Upper lobe of left lung (tissue), 4 donors: ENCODE results near the gene RIN1.

ENCODE experiments used
- POLR2A ChIP-seq, 4 donors: fragments of 450-650 bp; IDR thresholded peaks; one replicate each; pipeline ENCODE4 v1.5.1; 2016 to 2017; ENCODE audit warnings: antibody characterized with exemption in 4 of 4, mild to moderate bottlenecking in 2 of 4
- POLR2AphosphoS5 ChIP-seq, 2 donors: sonication (generic); formaldehyde crosslinking; IDR thresholded peaks; one replicate each; pipeline ENCODE4 v1.5.1; 2017; ENCODE audit warnings: antibody characterized with exemption in 2 of 2
- TF ChIP-seq, protein P1 (sequence below), 6 experiments: fragments of 450-650 bp in 4 of 6; fragments of 200-600 bp in 2 of 6; sonication (generic) in 2 of 6; IDR thresholded peaks; one replicate each; pipeline ENCODE4 v1.5.1; 2016 to 2019; ENCODE audit warnings: antibody characterized with exemption in 6 of 6

DNA sequence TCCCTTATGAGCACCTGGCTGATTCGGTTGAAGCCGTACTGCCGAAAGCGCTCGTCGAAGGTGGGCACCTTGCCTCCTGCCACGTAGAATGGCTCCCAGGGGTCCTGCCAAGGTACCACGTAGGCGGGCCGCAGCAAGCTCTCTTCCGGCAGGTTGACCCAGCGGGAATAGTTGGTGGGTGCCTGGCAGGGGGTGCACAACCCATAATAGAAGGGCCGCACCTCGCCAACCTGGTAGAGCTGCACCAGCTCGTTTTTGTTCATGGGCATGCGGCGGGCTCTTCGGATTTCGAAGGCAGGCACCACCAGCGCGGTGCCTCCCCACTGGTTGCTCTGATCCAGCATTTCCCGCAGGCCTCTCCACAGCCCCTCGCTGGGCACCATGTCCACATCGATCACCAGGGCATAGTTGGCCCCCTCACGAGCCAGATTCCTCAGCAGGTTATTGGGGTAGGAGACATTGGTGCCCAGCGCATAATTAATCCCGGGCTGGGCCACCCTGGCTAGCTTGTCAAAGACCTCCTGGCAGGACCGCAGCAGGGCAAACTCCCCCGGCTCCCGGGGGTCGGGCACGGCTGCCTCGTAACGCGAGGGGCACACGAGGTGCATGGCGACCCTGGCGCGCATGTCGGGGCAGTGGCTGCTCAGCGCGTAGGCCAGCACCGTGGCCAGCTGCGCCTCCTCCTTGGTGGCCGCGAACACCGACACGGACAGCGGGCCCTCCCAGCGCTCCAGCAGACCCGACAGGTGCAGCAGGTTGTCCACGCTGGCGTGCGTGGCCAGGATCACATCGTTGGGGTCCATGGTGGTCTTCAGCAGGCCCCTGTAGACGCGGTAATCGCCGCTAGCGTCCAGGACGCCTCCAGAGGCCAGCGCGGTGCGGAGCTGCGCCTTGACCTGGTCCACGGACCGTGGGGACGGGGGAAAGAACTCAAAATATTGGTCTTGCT is 10.5 kb upstream of the RIN1 start:
- TF ChIP-seq, protein P1, sequence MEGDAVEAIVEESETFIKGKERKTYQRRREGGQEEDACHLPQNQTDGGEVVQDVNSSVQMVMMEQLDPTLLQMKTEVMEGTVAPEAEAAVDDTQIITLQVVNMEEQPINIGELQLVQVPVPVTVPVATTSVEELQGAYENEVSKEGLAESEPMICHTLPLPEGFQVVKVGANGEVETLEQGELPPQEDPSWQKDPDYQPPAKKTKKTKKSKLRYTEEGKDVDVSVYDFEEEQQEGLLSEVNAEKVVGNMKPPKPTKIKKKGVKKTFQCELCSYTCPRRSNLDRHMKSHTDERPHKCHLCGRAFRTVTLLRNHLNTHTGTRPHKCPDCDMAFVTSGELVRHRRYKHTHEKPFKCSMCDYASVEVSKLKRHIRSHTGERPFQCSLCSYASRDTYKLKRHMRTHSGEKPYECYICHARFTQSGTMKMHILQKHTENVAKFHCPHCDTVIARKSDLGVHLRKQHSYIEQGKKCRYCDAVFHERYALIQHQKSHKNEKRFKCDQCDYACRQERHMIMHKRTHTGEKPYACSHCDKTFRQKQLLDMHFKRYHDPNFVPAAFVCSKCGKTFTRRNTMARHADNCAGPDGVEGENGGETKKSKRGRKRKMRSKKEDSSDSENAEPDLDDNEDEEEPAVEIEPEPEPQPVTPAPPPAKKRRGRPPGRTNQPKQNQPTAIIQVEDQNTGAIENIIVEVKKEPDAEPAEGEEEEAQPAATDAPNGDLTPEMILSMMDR (IDR thresholded peaks at IDR 0.05) = no peak
- no peak for TF ChIP-seq POLR2AphosphoS5 (IDR thresholded peaks at IDR 0.05)
- no peak for TF ChIP-seq POLR2A (IDR thresholded peaks at IDR 0.05)
